ENCODE results near the gene CYB5R4.

Gene CYB5R4

DNA sequence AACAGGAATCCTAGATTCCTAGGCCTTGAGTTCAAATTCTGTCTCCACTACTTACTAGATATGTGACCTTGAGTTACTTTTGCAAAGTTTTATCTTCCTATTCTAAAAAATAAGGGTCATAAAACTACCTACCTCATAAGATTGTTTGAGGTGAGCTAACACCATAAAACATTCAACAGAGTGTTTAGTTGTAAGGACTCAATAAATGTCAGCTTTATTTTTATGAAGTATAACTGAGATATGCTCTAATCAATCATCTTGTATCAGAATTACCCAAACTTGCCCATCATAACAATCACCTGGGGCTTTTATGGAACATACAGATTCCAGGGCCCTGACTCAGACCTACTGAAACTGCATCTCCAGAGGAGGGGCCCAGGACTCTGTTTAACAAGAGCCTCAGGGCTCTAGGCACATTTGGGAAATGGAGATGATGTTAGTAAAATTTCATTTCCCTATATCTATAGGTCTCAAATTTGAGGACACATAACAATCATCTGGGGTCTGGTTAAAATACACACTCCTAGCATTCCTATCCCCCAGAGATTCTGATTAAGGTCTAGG is 138.6 kb downstream of the CYB5R4 start:
- no peak for DNase-seq

DNA sequence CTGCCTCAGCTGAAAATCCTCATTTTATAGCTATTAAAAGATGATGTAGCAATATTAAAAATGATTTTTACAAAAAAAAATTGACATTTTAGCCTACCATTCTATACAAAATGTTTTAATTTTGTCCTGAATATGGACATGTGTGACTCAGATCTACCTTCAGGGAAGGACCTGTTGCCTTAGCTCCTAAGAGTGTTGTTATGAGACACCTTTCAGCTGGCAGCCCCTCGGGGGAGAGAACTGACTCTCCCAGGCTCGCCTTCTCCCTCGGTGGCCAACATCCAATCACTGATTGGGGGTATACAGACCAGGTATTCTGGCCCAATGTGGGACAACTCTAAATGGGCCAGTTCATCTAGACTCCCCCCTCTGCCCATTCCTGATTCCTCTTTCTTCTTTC is 141.6 kb downstream of the CYB5R4 start:
- no peak for DNase-seq

- no peak for DNase-seq
Measured at GRCh38 chr6:84002226-84002625, 142.7 kb downstream of the CYB5R4 start.

GRCh38 chr6:84003131-84003530 is 143.6 kb downstream of the CYB5R4 start:
- no peak for DNase-seq

- DNase-seq = no peak
Measured at GRCh38 chr6:84003654-84004053, 144.2 kb downstream of the CYB5R4 start.

- DNase-seq = no peak
Measured at GRCh38 chr6:84007871-84008270, 148.4 kb downstream of the CYB5R4 start.

- no peak for DNase-seq
Measured at GRCh38 chr6:84013354-84013753, 153.9 kb downstream of the CYB5R4 start.

DNA sequence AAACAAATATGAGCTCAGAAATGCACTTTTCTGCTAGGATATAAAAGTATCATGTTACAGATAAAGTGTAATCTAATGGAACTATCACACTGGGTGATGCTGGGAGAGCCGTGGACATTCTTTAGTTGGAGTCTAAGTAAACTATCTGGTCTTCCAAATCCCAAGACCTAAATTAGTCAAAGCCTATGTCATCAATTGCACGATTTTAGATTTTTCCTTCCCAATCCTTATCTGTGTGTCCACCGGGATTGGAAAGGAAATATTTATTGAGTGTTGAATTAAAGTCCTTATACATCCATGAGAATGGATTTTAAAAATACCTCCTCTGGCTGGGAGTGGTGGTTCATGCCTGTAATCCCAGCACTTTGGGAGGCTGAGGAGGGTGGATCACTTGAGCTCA is 154.4 kb downstream of the CYB5R4 start:
- no peak for DNase-seq

GRCh38 chr6:84016029-84016428 is 156.5 kb downstream of the CYB5R4 start:
- DNase-seq = no peak
